ENCODE measurements around the gene MATN4.

Gene MATN4

DNA sequence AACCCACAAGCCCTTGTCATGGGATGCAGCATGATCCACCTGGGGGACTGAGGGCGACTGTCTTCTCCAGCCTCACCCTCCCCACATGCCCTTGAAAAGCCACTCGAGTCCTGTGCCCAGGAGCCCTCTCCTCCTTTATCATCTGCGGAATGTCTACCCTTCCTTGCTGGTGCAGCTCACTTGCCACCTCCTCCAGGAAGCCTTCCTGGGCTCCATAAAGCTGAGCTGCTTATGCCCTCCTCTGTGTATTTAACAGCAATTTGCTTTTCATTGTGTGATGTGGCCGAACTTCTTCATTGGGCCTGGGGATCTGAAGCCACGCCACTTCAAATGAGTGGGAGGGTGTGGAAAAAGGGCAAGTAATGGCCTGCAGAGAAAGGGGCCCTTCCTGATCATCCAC lies 19.2 kb downstream of the MATN4 start:
- DNase-seq = no peak

DNA sequence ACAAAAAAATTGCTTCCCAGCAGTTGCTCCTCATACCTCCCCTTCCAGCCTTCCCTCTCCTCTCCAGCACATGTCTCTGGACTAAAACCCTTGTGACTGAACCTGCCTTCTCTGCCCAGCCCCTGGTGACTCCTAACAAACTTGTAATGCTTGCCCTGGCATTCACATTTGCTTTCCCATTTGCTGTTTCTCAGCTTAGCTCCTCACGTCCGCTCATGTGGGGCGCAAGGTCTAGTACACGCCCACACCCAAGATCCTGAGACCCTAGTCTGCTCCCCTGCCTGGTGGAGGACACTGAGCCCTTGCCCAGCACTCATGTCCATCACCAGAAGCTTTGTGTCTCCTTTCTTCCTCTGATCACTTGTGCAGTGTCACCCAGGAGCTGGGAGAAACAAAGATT lies 19.7 kb downstream of the MATN4 start:
- DNase-seq = no peak

DNA sequence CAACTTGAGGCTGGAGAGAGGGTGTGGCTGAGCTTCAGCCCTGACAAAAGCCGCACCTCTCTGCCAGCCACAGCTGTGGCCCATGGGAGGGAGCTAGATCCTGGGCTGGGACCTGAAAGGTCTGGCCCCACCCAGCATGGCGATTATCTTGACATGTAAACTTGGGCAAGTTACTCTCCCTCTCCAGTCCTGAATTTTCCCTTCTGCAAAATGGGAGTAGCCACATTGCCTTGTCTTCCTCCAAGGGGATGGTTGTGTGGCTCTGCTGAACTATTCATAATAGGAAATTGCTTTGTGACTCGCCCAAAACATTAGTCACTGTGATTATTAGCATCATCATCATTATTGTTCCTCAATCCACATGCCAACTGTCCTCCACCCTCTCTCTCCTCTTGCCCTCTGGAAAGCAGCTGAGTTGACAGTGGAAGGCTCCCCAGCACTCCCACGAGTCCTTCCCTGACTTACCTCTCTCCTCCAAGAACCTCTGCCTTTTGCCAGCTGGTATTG lies 24.5 kb downstream of the MATN4 start:
- DNase-seq = no peak

GRCh38 chr20:45282700-45283550 lies 25.2 kb downstream of the MATN4 start:
- DNase-seq = no peak

DNA sequence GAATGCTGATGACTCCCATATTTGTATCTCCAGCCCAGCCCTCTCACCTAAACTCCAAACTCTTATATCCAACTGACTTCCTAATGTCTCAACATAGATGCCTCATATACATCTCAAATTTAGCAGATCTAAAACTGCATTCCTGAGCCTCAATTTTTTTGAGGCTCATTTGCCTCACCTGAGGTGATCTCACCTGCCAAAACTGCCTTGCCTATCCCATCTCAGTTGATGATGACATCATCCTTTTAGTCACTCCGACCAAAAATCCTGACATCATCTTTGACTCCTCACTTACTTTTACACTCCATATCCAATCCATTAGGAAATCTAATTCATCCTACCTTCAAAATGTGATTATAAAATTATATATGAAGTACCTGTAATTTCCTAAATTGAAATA lies 28.1 kb downstream of the MATN4 start:
- no peak for DNase-seq

DNA sequence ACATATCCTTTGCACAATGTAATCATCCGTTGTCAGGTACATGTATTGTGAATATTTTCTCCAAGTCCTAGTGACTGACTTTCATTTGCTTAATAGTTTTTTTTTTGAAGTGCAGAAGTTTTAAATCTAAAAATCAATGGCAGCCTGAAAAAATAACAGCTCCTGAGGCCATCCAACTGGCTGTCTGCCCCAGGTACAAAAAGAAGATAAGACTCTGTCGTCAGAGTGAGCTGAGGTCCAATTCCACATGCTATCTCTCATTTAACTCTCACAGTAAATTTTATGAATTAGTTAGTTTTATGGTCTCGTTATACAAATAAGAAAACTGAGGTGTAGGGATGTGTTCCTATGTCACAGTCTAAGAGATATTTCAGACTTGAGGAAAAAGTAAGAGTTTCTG lies 32.8 kb downstream of the MATN4 start:
- no peak for DNase-seq

GRCh38 chr20:45269754-45270270 lies 38.3 kb downstream of the MATN4 start:
- no peak for DNase-seq

DNA sequence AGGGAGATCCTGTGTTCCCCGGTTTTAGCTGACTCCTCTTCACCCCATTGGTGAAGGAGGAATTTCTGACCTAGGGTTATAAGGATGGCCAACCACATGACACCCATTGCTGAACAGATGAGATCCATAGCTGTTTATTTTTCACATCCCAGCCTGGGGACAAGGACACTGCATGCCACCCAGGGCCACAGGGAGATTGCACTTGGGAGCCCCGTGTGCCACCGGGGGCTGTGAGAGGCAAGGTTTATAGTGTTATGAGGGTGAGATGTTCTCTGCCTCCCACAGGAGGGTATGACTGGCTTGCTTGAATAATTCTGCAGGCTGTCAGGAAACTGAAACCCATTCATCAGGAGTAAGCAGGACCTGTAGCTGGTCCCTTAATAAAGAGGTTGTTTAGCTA lies 39.0 kb downstream of the MATN4 start:
- DNase-seq = no peak

DNA sequence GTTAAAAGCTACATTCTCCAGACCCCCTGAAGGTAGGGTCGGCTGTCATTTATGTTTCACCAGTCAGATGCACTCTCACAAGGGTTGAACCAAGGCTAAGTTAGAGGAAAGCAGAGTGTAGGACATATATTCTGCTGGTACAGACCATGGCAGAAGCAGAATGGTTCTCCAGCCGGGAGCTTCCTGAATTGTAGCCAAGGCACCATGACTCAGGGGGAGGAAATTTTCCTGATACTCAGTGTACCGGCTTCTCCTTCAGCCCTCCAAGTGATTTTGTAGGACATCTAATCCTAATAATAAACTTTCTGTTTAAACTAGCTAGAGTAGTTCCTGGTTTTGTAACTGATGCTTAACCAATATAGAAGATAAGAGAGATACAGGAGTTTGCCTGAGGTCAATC lies 39.6 kb downstream of the MATN4 start:
- DNase-seq = no peak

GRCh38 chr20:45266977-45267376 lies 41.1 kb downstream of the MATN4 start:
- peak; percentile 40 for DNase-seq

DNA sequence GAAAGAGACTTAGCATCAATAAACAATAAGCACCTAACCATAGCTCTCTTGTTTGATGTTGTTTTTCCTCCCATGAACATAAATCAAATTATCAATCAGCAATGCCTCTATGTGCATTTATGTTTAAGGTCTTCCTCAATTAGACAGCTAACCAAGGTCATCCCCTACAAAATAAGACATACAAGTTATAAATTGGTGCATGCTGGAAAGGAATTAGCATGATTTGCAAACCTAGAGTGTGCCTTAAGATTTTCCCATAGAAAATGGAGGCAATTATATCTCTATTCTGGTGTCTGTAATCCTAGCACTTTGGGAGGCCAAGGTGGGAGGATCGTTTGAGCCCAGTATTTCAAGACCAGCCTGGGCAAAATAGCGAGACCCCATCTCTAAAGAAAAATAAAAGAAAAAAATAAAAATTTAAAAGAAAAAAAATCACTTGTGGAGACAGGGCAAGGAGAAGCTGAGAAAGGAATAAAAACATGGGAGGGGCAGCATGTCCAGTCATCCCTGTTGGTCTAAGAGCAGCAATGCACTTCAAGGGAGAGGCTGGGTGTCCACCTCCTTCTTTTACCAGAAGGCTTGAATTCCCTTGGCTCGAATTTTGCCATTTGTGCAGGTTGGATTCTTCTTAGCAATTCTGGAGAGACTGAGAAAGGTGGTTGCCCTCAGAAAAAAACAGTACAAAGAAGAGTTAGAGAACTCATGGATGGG lies 44.4 kb downstream of the MATN4 start:
- no peak for DNase-seq

- no peak for DNase-seq
These were observed 49.4 kb downstream of the MATN4 start for GRCh38 chr20:45258664-45259063.

DNA sequence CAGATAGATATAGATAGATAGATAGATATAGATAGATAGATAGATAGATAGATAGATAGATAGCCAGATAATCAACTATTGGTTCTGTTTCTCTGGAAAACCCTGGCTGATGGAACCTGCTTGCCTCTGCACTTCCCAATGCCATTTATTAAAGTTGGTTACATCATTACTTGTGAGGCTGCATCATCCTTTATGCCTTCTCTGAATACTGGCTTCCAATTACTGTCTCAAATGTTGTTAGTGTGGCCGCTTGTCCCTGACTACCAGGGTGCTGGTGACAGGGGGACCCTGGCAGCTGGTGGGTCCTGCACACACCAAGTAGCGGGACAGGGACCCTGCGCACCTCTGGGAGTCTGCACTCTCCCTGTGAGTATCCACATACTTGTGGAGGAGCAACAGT lies 49.8 kb downstream of the MATN4 start:
- DNase-seq = no peak

GRCh38 chr20:45257711-45258110 lies 50.4 kb downstream of the MATN4 start:
- DNase-seq = no peak

DNA sequence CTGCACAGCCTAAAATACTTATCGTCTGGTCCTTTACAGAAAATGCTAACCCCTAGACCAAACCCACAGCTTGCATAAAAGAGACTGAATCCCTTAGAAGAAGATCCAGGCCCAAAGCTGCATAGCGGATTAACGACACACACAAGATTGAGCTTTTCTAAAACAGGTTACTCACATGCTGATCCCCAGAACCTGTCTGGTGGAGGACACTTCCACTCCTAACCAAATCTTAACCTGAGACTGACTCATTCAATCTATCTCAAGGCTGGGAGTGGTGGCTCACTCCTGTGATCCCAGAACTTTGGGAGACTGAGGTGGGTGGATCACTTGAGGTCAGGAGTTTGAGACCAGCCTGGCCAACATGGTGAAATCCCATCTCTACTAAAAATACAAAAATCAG lies 50.9 kb downstream of the MATN4 start:
- DNase-seq = no peak

GRCh38 chr20:45254383-45255262 lies 53.5 kb downstream of the MATN4 start, which contains the start of gene SLPI:
Gene SLPI, minus strand, starts transcription at chr20:45254564. Its CDS starts 21 bp downstream, at chr20:45254543.
- peak; percentile 43 for DNase-seq

- no peak for DNase-seq
These were observed 54.8 kb downstream of the MATN4 start for GRCh38 chr20:45253261-45253660.

- DNase-seq = no peak
These were observed 56.1 kb downstream of the MATN4 start for GRCh38 chr20:45251884-45252560.

GRCh38 chr20:45248609-45249008 lies 59.5 kb downstream of the MATN4 start:
- DNase-seq = no peak

DNA sequence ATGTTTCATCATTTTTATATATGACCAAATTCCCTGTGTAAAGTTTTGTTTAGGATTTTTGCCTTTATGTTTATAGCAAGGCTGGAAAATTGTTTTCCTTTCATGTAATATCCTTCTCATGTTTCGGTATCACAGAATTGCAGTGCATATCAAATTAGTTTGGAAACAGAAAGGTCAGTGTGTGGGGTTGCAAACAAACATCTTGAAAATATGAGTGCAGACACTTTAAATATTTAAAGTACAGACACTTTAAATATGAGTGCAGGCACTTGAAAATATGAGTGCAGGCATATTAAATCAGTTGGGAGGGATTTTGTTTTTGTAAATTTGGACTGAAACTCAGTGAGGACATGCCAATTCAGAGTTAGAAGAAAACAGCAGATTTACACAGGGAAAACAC lies 60.2 kb downstream of the MATN4 start:
- no peak for DNase-seq

GRCh38 chr20:45246109-45246508 lies 62.0 kb downstream of the MATN4 start:
- DNase-seq = no peak

Data from DMS153 (cell line).